ENCODE measurements around the gene CFDP1. TPM values are rescaled to one million over a fixed set of nuclear protein-coding genes. Genes with fewer than 3 reads are reported as not detected.
"Not testable (repeated sequence)": the region's sequence is repeated elsewhere in the genome, so short reads cannot be mapped to it uniquely, and the experiment has no call there.

The CFDP1 gene
- total and polyA plus RNA-seq, 8 donors, result 43.4 to 151 (median 134) TPM

GRCh38 chr16:75281826-75282225 is 151.5 kb downstream of the CFDP1 start:
- TF ChIP-seq CTCF (IDR thresholded peaks at IDR 0.05), result no peak
- Histone ChIP-seq H3K36me3 (no peaks in the 10 kb centered on the region), H3K27me3 (peaks cover 0 to 28% of the 10 kb centered on the region in 2 donors), H3K27ac (no peak overlapping the region), H3K9me3 (no peaks in the 10 kb centered on the region), H3K4me3 (no peak overlapping the region), H3K4me1 (no peaks in the 10 kb centered on the region)
- no peak for ATAC-seq
- no peak for DNase-seq
- intact Hi-C loops (cut with DNase I), result no loop called here

- H3K36me3 ChIP-seq; H3K4me3 ChIP-seq; DNase-seq; ATAC-seq; H3K27ac ChIP-seq; H3K9me3 ChIP-seq; H3K4me1 ChIP-seq; intact Hi-C loops (cut with DNase I): not testable (repeated sequence)
- H3K27me3 ChIP-seq, result peaks cover 0 to 32% of the 10 kb centered on the region in 2 donors
Observed at GRCh38 chr16:75281009-75281408, 152.3 kb downstream of the CFDP1 start.

GRCh38 chr16:75280331-75280804 is 152.9 kb downstream of the CFDP1 start:
- no peak for TF ChIP-seq CTCF (IDR thresholded peaks at IDR 0.05)

GRCh38 chr16:75279305-75279704 is 154.0 kb downstream of the CFDP1 start:
- Histone ChIP-seq H3K4me3 (no peak overlapping the region), H3K4me1 (no peaks in the 10 kb centered on the region), H3K27me3 (peaks cover 0 to 32% of the 10 kb centered on the region in 2 donors), H3K27ac (no peak overlapping the region), H3K9me3 (no peaks in the 10 kb centered on the region), H3K36me3 (no peaks in the 10 kb centered on the region)
- TF ChIP-seq CTCF (IDR thresholded peaks at IDR 0.05), result no peak
- DNase-seq (no peak), ATAC-seq (peak; percentile 47)
- intact Hi-C loops (cut with DNase I), result no loop called here

More at GRCh38 chr16:75280331-75280804, 152.9 kb downstream of the CFDP1 start:
- Histone ChIP-seq H3K27ac (no peak overlapping the region), H3K4me3 (no peak overlapping the region), H3K9me3 (no peaks in the 10 kb centered on the region), H3K36me3 (no peaks in the 10 kb centered on the region), H3K4me1 (no peaks in the 10 kb centered on the region), H3K27me3 (peaks cover 0 to 32% of the 10 kb centered on the region in 2 donors)
- DNase-seq, result no peak
- intact Hi-C loops (cut with DNase I), result no loop called here
- ATAC-seq, result no peak

- no peak for TF ChIP-seq CTCF (IDR thresholded peaks at IDR 0.05)
- no peak for ATAC-seq
- H3K27ac ChIP-seq, result no peak overlapping the region
- intact Hi-C loops (cut with DNase I), result no loop called here
- DNase-seq, result no peak
- peaks cover 0 to 33% of the 10 kb centered on the region in 2 donors for H3K27me3 ChIP-seq
- H3K36me3 ChIP-seq, result no peaks in the 10 kb centered on the region
- H3K4me1 ChIP-seq, result peaks cover 0 to 8% of the 10 kb centered on the region in 2 donors
- no peaks in the 10 kb centered on the region for H3K9me3 ChIP-seq
- no peak overlapping the region for H3K4me3 ChIP-seq
Observed at GRCh38 chr16:75273054-75273925, 160.0 kb downstream of the CFDP1 start.

GRCh38 chr16:75272629-75273028 is 160.7 kb downstream of the CFDP1 start:
- H3K27ac ChIP-seq; intact Hi-C loops (cut with DNase I); H3K9me3 ChIP-seq; DNase-seq; ATAC-seq; H3K4me3 ChIP-seq; H3K36me3 ChIP-seq: not testable (repeated sequence)
- Histone ChIP-seq H3K27me3 (peaks cover 0 to 39% of the 10 kb centered on the region in 2 donors), H3K4me1 (peaks cover 0 to 11% of the 10 kb centered on the region in 2 donors)

All from left lung (tissue), 10 donors.